GM18873 (cell line): ENCODE results near the gene PI4K2B.
"Not testable (repeated sequence)": the region's sequence is repeated elsewhere in the genome, so short reads cannot be mapped to it uniquely, and the experiment has no call there.

ENCODE experiments used
- ATAC-seq: cut with Tn5 transposase; IDR thresholded peaks from one replicate; pipeline ENCODE4 v1.9.1; 2021; ENCODE audit warnings: mild to moderate bottlenecking, moderate library complexity, moderate number of reproducible peaks; ENCODE audit not compliant: unreplicated experiment, low FRiP score

The PI4K2B gene

GRCh38 chr4:25240754-25241210, 6.9 kb downstream of the PI4K2B start:
- ATAC-seq, result not testable (repeated sequence)

DNA sequence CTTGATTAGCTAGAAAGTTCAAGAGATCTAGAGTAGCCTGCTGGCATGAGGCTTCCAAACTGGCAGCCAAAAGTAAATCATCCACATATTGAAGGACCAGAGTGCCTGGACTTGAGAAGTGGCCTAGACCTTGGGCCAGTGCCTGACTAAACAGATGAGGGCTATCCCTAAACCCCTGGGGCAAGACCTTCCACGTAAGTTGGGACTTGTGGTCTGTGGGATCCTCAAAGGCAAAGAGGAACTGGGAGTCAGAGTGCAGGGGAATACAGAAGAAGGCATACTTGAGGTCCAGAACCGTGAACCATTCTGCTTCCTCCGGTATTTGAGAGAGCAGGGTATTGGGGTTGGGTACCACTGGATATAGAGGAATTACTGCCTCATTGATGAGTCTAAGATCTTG, 8.4 kb downstream of the PI4K2B start:
- ATAC-seq, result not testable (repeated sequence)

GRCh38 chr4:25245181-25245580, 11.3 kb downstream of the PI4K2B start:
- ATAC-seq, result no peak

DNA sequence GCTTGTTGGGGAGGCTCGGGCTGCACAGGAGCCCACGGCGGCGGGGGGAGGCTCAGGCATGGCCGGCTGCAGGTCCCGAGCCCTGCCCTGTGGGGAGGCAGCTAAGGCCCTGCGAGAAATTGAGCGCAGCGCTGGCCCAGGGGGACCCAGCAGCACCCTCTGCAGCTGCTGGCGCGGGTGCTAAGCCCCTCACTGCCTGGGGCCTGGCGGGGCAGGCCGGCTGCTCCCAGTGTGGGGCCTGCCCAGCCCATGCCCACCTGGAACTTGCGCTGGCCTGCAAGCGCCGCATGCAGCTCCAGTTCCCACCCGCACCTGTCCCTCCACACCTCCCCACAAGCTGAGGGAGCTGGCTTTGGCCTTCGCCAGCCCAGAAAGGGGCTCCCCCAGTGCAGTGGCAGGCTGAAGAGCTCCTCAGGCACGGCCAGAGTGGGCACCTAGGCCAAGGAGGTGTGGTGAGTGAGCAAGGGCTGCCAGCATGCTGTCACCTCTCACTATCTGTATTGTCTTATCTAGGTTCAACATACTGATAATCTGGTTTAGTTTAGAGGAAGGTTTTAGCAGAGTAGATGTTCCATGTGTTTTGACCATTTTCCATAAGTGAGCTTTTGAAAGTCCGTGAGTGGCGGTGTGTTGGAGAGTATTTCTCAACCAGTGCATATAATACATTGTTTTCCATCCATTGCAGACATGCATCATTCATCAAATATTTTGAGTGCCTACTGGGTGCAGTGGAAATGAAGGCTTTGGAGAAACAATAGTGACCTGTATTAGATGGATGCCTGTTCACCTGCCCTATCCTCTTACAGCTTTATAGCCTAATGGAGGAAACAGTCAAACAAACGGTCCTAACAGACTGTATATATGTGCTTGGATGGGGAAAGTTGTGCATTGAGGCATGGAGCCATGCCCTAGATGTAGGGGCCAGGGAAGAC, 13.1 kb downstream of the PI4K2B start:
- ATAC-seq, result no peak

- ATAC-seq, result not testable (repeated sequence)
These were observed 15.0 kb downstream of the PI4K2B start for GRCh38 chr4:25248875-25249274.

DNA sequence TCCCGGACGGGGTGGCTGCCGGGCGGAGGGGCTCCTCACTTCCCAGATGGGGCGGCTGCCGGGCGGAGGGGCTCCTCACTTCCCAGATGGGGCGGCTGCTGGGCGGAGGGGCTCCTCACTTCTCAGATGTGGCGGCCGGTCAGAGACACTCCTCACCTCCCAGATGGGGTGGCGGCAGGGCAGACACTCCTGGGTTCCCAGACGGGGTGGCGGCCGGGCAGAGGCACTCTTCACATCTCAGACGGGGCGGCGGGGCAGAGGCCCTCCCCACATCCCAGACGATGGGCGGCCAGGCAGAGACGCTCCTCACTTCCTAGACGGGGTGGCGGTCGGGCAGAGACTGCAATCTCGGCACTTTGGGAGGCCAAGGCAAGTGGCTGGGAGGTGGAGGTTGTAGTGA, 15.7 kb downstream of the PI4K2B start:
- not testable (repeated sequence) for ATAC-seq

GRCh38 chr4:25252230-25253070, 18.6 kb downstream of the PI4K2B start:
- ATAC-seq, result no peak

- no peak for ATAC-seq
These were observed 19.2 kb downstream of the PI4K2B start for GRCh38 chr4:25253071-25253445.

DNA sequence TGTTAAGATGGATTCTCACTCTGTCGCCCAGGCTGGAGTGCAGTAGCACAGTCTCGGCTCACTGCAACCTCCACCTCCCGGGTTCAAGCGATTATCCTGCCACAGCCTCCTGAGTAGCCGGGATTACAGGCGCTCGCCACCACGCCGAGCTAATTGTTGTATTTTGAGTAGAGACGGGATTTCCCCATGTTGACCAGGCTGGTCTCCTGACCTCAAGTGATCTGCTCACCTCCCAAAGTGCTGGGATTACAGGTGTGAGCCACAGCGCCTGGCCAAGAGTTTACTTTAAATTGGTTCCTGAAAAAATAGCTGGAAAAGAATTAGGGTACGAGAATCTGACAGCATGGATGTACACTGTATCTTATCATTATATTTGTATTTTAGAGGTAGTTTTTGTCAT, 20.0 kb downstream of the PI4K2B start:
- not testable (repeated sequence) for ATAC-seq

DNA sequence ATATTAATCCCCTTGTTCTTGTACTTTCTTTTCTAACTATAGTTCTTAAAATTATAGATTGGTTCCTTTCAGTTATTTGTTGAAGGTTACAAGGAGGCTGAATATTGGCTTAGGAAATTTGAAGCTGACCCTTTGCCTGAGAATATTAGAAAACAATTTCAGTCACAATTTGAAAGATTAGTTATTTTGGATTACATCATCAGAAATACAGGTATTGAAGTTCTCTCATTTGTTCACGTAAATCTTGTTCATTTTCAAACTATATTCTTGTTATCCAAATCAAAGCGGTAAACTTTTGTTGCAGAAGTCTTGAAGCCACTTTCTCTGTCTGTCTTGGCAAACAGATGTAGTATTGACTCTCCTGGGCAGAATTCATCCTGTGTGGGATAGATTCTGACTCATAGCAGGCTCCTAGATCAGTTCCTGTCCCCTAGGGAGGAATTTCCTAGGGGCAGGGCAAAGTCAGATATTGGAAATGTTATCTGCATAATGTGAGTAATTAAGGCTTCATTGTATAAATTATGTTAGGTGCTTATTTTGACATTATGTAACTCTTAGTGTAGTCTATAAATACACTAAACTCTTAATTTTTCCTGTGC, 25.2 kb downstream of the PI4K2B start:
- no peak for ATAC-seq

DNA sequence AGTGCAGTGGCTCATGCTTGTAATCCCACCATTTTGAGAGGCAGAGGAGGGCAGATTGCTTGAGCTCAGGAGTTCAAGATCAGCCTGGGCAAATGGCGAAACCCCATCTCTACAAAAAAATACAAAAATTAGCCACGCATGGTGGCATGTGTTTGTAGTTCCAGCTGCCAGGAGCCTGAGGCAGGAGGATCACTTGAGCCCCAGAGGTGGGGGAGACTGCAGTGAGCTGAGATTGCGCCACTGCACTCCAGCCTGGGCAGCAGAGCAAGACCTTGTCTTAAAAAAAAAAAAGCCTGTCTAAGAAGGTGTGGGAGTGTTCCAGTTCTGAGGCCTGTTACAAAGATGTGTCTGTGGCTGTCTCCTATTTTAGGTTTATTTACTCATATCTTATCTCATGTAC, 38.0 kb downstream of the PI4K2B start:
- ATAC-seq, result no peak

GRCh38 chr4:25280210-25280609, 46.4 kb downstream of the PI4K2B start:
- ATAC-seq, result no peak

- no peak for ATAC-seq
These were observed 50.1 kb downstream of the PI4K2B start for GRCh38 chr4:25283948-25284347.

GRCh38 chr4:25284466-25284865, 50.6 kb downstream of the PI4K2B start:
- no peak for ATAC-seq

DNA sequence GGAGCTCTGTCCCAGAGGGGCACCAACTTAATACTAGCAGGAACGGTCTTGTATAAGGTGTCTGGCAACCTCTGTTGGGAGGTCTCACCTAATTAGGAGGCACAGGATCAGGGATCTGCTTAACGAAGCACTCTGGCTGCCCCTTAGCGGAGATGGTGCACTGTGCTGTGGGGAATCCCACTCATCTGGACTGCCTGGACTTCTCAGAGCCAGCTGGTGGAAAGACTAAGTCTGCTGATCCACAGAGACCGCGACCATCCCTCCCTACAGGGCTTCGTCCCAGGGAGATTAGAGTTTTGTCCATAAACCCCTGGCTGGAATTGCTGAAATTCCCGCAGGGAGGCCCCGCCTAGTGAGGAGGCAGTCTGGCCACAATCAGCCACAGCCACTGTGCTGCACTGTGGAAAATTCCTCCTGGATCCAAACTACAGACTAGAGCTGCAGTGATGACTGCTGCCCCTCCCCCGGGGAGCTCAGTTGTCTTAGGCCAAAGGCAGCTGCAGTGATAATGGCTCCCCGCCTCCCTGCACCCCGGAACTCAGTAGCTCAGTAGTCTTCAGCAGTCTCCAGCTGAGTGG, 56.7 kb downstream of the PI4K2B start:
- no peak for ATAC-seq

- no peak for ATAC-seq
These were observed 57.4 kb downstream of the PI4K2B start for GRCh38 chr4:25291158-25291733.

DNA sequence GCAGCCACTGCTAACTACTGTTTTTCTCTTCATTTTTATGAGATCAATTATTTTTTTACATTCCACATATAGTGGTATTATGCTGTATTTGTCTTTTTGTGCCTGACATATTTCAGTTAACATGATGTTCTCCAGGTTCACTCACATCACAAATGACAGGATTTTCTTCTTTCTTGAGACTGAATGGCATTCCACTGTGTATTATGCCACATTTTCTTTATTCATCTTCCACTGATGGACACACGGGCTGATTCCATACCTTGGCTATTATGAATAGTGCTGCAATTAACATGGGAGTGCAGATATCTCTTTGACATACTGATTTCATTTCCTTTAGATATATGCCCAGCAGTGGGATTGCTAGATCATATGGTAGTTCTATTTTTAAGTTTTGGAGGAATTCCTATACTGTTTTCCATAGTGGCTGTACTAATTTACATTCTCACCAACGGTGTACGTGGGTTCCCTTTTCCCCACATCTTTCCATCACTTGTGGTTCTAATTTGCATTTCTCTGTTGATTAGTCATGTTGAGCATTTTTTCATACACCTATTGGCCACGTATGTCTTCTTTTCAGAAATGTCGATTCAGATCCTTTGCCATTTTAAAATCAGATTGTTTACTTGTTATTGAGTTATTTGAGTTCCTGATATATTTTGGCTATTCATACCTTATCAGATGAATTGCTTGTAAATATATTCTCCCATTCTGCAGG, 63.9 kb downstream of the PI4K2B start:
- ATAC-seq, result no peak

DNA sequence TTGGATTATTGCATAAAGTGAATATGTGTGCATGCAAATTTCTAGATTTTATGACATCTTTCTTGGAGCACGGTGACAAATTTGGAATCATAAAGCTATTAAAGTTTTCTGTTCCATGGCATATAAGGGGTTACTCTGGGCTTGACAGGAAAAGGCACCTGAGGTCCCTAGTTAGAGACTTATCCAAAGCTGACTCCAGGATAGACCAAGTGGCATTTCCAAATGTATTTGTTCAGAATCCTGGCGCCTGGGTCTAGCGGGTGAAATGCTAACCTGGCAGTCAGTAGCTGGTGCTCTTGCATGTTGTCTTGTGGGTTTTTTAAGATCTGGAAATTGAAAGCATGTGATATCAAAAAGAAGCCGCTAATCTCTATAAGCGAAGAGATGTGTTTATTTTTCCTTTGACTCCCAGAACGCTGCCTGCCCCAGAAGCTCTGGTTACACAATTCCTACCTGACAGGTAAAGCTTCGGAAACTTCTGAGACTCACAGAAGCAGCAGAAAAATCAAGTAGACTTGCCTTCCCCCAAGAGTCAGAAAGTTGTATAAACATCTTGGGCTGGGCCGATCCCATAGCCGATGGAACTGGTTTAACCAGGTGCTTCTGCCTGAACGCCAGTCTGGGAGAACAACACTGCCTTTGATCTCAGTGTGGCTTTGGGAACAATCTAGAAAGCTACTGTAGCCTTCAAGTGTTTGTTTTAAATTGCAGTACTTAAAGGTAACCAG, 65.8 kb downstream of the PI4K2B start:
- ATAC-seq, result no peak

DNA sequence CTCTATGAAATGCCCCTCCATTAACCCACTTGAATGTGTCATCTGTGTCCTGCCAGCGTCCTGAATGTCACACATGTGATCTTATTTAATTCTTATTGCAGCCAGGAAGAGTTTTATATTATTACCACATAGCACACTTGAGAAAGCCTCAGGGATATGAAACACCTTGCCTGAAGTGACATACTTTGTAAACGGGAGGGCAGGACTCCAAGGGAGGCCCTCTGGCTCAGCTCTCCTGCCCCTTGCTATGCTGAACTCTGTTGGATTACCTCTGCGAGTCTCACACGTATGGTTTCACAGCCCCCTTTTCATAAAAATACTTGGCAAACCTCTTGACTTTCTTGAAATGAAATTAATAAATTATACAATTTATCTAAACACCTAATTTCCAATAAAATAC, 67.6 kb downstream of the PI4K2B start:
- ATAC-seq, result no peak
